C4-2B (cell line): Measurements from ENCODE around the gene SPACA5B.

Source experiments
- ZFX ChIP-seq: fragments of 450-650 bp; IDR thresholded peaks from 2 replicates; pipeline ENCODE4 v1.6.1; 2017
- TF ChIP-seq, protein P1 (sequence below): fragments of 450-650 bp; conservative IDR thresholded peaks from 2 replicates; pipeline ENCODE4 v1.5.1; 2017; ENCODE audit warnings: mild to moderate bottlenecking

DNA sequence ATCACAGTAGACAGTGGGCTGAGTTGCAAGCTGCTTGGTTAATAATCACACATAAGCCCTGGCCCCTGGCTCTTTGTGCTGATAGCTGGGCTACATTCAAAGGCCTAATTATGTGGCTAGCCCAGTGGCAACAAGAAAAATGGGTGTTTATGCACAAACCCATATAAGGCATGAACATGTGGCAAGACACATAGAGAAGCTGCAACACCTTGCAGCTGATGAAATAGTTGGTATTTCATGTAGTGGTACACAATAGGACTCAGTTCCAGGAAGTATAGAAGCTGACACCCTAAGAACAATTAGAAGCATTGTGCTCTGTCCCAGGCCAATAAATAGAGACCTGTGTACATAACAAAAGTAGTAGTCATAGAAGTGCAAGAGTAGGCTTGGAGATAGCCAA lies 44.3 kb upstream of the SPACA5B start:
- TF ChIP-seq, protein P1, sequence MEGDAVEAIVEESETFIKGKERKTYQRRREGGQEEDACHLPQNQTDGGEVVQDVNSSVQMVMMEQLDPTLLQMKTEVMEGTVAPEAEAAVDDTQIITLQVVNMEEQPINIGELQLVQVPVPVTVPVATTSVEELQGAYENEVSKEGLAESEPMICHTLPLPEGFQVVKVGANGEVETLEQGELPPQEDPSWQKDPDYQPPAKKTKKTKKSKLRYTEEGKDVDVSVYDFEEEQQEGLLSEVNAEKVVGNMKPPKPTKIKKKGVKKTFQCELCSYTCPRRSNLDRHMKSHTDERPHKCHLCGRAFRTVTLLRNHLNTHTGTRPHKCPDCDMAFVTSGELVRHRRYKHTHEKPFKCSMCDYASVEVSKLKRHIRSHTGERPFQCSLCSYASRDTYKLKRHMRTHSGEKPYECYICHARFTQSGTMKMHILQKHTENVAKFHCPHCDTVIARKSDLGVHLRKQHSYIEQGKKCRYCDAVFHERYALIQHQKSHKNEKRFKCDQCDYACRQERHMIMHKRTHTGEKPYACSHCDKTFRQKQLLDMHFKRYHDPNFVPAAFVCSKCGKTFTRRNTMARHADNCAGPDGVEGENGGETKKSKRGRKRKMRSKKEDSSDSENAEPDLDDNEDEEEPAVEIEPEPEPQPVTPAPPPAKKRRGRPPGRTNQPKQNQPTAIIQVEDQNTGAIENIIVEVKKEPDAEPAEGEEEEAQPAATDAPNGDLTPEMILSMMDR: no peak
- TF ChIP-seq ZFX: no peak
